Measurements from ENCODE around the gene TIMP2. TPM values are rescaled to one million over a fixed set of nuclear protein-coding genes. Genes with fewer than 3 reads are reported as not detected.

TIMP2 gene
- total RNA-seq, 1 experiment from 2014 or later = 29.0 TPM

- Histone ChIP-seq H4K91ac (ENCODE audit: insufficient read length, low read depth, low read length) (no peak overlapping the region), H2AK5ac (ENCODE audit: insufficient read length, low read length) (no peak overlapping the region), H2BK20ac (ENCODE audit: low read depth, low read length, poor library complexity, severe bottlenecking) (no peak overlapping the region), H2BK120ac (ENCODE audit: low read depth, low read length, poor library complexity, severe bottlenecking) (no peak overlapping the region), H3K4me2 (ENCODE audit: insufficient read depth, insufficient read length, low read length) (no peak overlapping the region), H3K23ac (ENCODE audit: insufficient read length, low read depth, low read length) (no peak overlapping the region), H3K23me2 (ENCODE audit: insufficient read length, low read depth, low read length, poor library complexity, severe bottlenecking) (no peaks in the 10 kb centered on the region), H3K27me3 (ENCODE audit: insufficient read depth, low read length) (no peaks in the 10 kb centered on the region), H3K14ac (ENCODE audit: insufficient read depth, low read length) (no peak overlapping the region), H3K79me2 (ENCODE audit: insufficient read depth, low read length) (0 out of 2 replicates have a peak, but pooled peaks cover 3% of the 10 kb centered on the region), H4K20me1 (ENCODE audit: control insufficient read depth, insufficient read depth, insufficient read length) (no peaks in the 10 kb centered on the region), H2BK5ac (ENCODE audit: insufficient read length, low read length) (no peak overlapping the region), H4K5ac (ENCODE audit: insufficient read length, low read depth, low read length) (no peak overlapping the region), H3T11ph (ENCODE audit: low read length) (no peak overlapping the region), H3K27ac (ENCODE audit: insufficient read length, low read depth, low read length) (no peak overlapping the region), H3K9ac (ENCODE audit: extremely low read depth, insufficient read length, low read length) (no peak overlapping the region), H3K4me1 (ENCODE audit: insufficient read depth, low read length) (no peaks in the 10 kb centered on the region), H3K79me1 (ENCODE audit: insufficient read depth, low read depth, low read length, poor library complexity, severe bottlenecking) (no peaks in the 10 kb centered on the region), H3K56ac (ENCODE audit: insufficient read length, low read depth, low read length) (no peak overlapping the region), H2AFZ (ENCODE audit: low read length) (no peak overlapping the region), H4K8ac (replicated peaks; ENCODE audit: insufficient read length, low read depth, low read length) (no peak overlapping the region), H3K18ac (ENCODE audit: insufficient read length, low read depth, low read length) (no peak overlapping the region), H3K4ac (ENCODE audit: low read depth, low read length) (no peak overlapping the region), H3K9me3 (ENCODE audit: control insufficient read depth, low read depth, low read length) (no peaks in the 10 kb centered on the region), H2BK15ac (ENCODE audit: low read depth, low read length) (no peak overlapping the region), H2BK12ac (ENCODE audit: insufficient read length, low read depth, low read length) (no peak overlapping the region)
- peak overlapping the region in 2 of 3 experiments; percentile 78 to 88; a peak in 3 of 7 replicates for H3K27ac Mint-ChIP-seq
- peaks cover 0 to 6% (median 0%) of the 10 kb centered on the region in 3 experiments; a peak in 3 of 7 replicates for H3K36me3 Mint-ChIP-seq (ENCODE audit: insufficient read depth in 1 of 3, low read depth in 3 of 3)
- no CpG with 5 or more reads among the region's 21 CpGs for WGBS (ENCODE audit: extremely low coverage, insufficient read length, low lambda C conversion rate)
- TF ChIP-seq CTCF (conservative IDR thresholded peaks at IDR 0.05) = no peak
- no peaks in the 10 kb centered on the region for H3K9me3 Mint-ChIP-seq
- H3K4me3 Mint-ChIP-seq = no peak overlapping the region
- DNase-seq = no peak
- peaks cover 0 to 7% of the 10 kb centered on the region in 2 experiments; a peak in 1 of 4 replicates for H3K4me1 Mint-ChIP-seq
- H3K27me3 Mint-ChIP-seq (ENCODE audit: low read depth) = no peaks in the 10 kb centered on the region
These were observed 33.7 kb downstream of the TIMP2 start for GRCh38 chr17:78891406-78892061.

All from H9 (cell line).